Activated CD8-positive, alpha-beta T cell treated with anti-CD3 and anti-CD28 coated beads, Interleukin-2, amount 10 ng/mL, durations not matched to agents 7 days and 5 days (primary cell): ENCODE results near the gene PPP2R5D. TPM values are rescaled to one million over a fixed set of nuclear protein-coding genes. Genes with fewer than 3 reads are reported as not detected.
A peak's percentile ranks its signal among the peaks of the same experiment; 100 is the strongest.
"Not testable (repeated sequence)": the region's sequence is repeated elsewhere in the genome, so short reads cannot be mapped to it uniquely, and the experiment has no call there.

Source experiments
- ATAC-seq: fragments of 150-1000 bp; cut with Tn5 transposase; one replicate; pipeline ENCODE4 v1.10.0; 2021; ENCODE audit warnings: moderate library complexity
- CTCF ChIA-PET: fragments of 350-600 bp; sonication (Branson Sonifier 250); formaldehyde crosslinking; loops from one replicate; lab custom pipeline; 2021; ENCODE audit warnings: antibody characterized with exemption; lab: Charles Lee
- POLR2A ChIA-PET: fragments of 350-600 bp; sonication (Branson Sonifier 250); formaldehyde crosslinking; loops from one replicate; lab custom pipeline; 2021; ENCODE audit warnings: antibody characterized with exemption; lab: Charles Lee
- DNase-seq: peaks from one replicate; pipeline ENCODE4 v3.0.0-alpha.2; 2020
- H3K27ac Mint-ChIP-seq: one replicate; pipeline ENCODE4 v1.8.0; 2021; ENCODE audit warnings: mild to moderate bottlenecking, mixed read lengths
- H3K27me3 Mint-ChIP-seq: one replicate; pipeline ENCODE4 v1.8.0; 2021; ENCODE audit warnings: low read depth, mixed read lengths
- H3K36me3 Mint-ChIP-seq: one replicate; pipeline ENCODE4 v1.8.0; 2021; ENCODE audit warnings: low read depth, mixed read lengths
- H3K4me1 Mint-ChIP-seq: one replicate; pipeline ENCODE4 v1.8.0; 2021; ENCODE audit warnings: low read depth, mixed read lengths
- H3K4me3 Mint-ChIP-seq: one replicate; pipeline ENCODE4 v1.8.0; 2021; ENCODE audit warnings: mild to moderate bottlenecking, mixed read lengths
- H3K9me3 Mint-ChIP-seq: one replicate; pipeline ENCODE4 v1.8.0; 2022; ENCODE audit warnings: mixed read lengths; ENCODE audit not compliant: insufficient read depth
- total RNA-seq, 2 experiments: library from RNA; stranded (reverse); gene quantifications; one replicate each; pipeline ENCODE4 v1.2.3, GENCODE V29; 2021

PPP2R5D gene
- total RNA-seq, 2 experiments from 2014 or later, result 63.1 to 66.5 TPM

DNA sequence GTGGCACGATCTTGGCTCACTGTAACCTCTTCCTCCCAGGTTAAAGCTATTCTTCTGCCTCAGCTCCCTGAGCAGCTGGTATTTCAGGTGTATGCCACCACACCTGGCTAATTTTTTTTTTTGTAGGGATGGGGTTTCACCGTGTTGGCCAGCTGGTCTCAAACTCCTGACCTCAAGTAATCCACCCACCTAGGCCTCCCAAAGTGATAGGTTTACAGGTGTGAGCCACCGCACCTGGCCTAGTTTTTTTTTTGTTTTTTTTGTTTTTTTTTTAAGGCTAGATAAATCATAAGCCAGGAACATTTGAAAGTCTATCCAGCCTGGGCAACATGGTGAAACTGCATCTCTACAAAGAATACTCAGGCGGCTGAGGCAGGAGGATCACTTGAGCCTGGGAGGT, 48.0 kb downstream of the PPP2R5D start:
- ChIA-PET CTCF (interaction anchor here (1.5 kb wide), 1 partner anchor 115 kb away, joined by 3 read pairs; no protein-coding TSS in a partner anchor), POLR2A (interaction anchor here (0.6 to 1.4 kb wide), 2 partner anchors 12 to 35 kb away, joined by 3 to 5 read pairs; no protein-coding TSS in a partner anchor)
- DNase-seq (no peak), ATAC-seq (no peak)
- H3K4me1 Mint-ChIP-seq, result no peaks in the 10 kb centered on the region
- no peak overlapping the region for H3K4me3 Mint-ChIP-seq
- H3K27ac Mint-ChIP-seq, result no peak overlapping the region
- H3K9me3 Mint-ChIP-seq, result no peaks in the 10 kb centered on the region
- peaks cover 50% of the 10 kb centered on the region for H3K36me3 Mint-ChIP-seq
- no peaks in the 10 kb centered on the region for H3K27me3 Mint-ChIP-seq

DNA sequence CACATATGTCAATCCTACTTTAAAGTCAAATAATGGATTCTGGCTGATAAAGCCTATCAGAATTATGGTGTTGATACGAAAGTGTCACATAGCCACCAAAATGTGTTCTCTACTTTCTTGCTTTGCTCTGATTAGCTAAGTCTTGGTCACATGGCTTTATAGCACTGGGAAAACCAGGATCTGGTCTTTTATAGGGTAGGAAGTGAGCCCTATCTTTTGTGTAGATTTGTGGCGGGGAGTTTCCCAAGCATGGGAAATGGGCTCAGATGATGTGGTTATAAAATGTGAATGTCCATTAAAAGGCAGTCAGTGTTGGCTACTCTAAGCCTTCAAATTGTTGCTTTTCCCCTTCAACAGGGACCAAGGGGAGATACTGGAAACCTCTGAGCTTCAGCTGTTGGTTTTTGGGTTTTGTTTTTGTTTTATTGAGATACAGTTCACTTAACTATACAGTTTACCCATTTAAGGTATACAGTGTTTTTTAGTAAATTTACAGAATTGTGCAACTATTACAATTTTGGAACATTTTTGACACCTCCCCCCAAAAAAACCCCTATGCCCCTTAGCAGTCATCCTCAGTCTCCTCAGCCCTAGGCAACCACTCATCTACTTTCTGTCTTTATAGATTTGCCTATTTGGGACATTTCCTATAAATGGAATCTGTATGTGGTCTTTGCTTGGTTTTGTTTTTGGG, 49.3 kb downstream of the PPP2R5D start:
- H3K27me3 Mint-ChIP-seq, result no peaks in the 10 kb centered on the region
- H3K4me3 Mint-ChIP-seq, result no peak overlapping the region
- H3K4me1 Mint-ChIP-seq, result no peaks in the 10 kb centered on the region
- ATAC-seq (no peak), DNase-seq (no peak)
- H3K27ac Mint-ChIP-seq, result no peak overlapping the region
- ChIA-PET POLR2A (interaction anchor here (0.8 to 1.6 kb wide), 2 partner anchors 19 to 49 kb away, joined by 3 to 4 read pairs; partner anchors contain the start of genes KLHDC3 and PPP2R5D), CTCF (interaction anchor here (1.1 to 1.5 kb wide), 3 partner anchors 14 to 114 kb away, joined by 3 to 4 read pairs (median 3); no protein-coding TSS in a partner anchor)
- H3K36me3 Mint-ChIP-seq, result peaks cover 50% of the 10 kb centered on the region
- no peaks in the 10 kb centered on the region for H3K9me3 Mint-ChIP-seq

DNA sequence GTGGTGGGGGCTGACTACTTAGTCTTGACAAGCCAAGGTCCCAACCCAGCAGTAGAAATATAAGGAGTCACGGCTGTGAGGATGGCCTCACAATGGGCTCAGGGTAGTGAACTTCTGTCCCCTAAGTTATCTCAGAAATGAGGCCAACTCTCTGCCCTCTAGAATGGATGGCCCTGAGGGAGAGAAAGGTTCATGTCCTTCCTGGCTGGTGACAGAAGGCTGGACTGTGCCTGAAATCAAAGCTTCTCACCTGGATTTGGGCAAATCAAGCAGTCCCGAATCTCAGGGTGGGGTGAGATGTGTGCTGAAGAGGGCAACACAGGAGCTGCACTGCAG, 49.8 kb downstream of the PPP2R5D start:
- no peaks in the 10 kb centered on the region for H3K4me1 Mint-ChIP-seq
- H3K4me3 Mint-ChIP-seq, result no peak overlapping the region
- no peaks in the 10 kb centered on the region for H3K27me3 Mint-ChIP-seq
- H3K9me3 Mint-ChIP-seq, result no peaks in the 10 kb centered on the region
- peaks cover 50% of the 10 kb centered on the region for H3K36me3 Mint-ChIP-seq
- DNase-seq (no peak), ATAC-seq (no peak)
- ChIA-PET POLR2A (interaction anchor here (0.6 to 1.6 kb wide), 2 partner anchors 50 to 61 kb away, joined by 3 read pairs; partner anchors contain the start of gene PPP2R5D), CTCF (interaction anchor here (1.5 kb wide), 1 partner anchor 14 kb away, joined by 4 read pairs; no protein-coding TSS in a partner anchor)
- H3K27ac Mint-ChIP-seq, result no peak overlapping the region

DNA sequence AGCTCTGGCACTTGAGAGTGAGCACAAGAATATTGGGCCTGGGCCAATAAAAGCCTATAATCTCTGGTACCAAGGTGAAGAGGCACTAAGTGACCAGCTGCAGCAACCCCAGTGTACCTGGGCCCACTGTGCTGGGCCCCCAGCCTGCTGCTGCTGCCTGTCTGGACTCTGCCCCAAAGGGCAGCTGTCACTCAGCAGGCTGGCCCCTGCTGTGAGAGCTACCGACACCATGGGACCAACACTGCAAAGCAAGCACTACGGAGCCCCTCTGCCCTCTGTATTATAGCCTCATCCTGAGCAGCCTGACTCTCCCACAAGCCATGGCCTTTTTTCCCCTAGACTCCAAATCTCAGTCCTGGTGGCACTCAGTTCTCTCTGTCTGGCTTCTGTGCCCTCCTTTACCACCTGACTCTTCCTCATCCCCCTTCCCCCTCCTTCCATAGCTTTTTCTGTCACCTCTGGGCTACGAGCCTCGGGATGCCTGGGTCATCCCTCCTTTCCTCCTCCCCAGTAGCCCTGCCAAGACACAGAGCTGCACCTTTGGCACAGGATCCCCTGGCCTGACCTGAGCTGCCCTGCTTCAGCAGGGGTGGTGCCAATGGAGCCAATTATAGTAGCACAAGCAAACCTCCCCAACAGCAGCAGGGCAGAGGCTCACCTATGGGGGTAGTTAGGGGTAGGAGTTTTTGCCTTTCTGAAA, 51.3 kb downstream of the PPP2R5D start:
- H3K36me3 Mint-ChIP-seq, result peaks cover 45% of the 10 kb centered on the region
- no peak for ATAC-seq

DNA sequence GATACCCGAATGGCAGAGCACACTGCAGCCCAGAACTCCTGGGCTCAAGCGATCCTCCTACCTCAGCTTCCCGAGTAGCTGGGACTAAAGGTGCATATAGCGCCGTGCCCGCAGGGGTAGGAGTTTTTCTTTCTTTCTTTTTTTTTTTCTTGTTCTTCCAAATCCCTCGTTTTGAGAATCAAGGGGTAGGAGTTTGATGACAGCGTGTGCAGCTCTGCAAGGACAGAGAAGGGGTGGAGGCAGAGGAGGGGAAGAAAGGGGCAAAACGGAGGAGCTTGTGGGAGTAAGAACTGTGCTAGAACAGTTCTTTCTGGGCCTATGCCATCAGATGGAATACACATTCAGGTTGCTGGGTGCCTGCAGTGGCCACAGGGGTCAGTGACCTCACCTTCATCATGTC, 52.3 kb downstream of the PPP2R5D start:
- CTCF ChIA-PET, result no interaction called here
- POLR2A ChIA-PET, result no interaction called here
- Mint-ChIP-seq H3K27me3 (no peaks in the 10 kb centered on the region), H3K4me3 (no peak overlapping the region), H3K4me1 (no peaks in the 10 kb centered on the region), H3K27ac (no peak overlapping the region), H3K9me3 (no peaks in the 10 kb centered on the region), H3K36me3 (peaks cover 41% of the 10 kb centered on the region)
- no peak for ATAC-seq
- DNase-seq, result no peak

More for the DNA sequence above, 51.3 kb downstream of the PPP2R5D start:
- Mint-ChIP-seq H3K4me3 (no peak overlapping the region), H3K9me3 (no peaks in the 10 kb centered on the region), H3K27ac (peak overlapping the region; percentile 64), H3K27me3 (no peaks in the 10 kb centered on the region), H3K4me1 (no peaks in the 10 kb centered on the region)
- no peak for DNase-seq
- ChIA-PET POLR2A (interaction anchor here (1.6 kb wide), 1 partner anchor 51 kb away, joined by 3 read pairs; the partner anchor contains the start of gene PPP2R5D), CTCF (no interaction called here)

DNA sequence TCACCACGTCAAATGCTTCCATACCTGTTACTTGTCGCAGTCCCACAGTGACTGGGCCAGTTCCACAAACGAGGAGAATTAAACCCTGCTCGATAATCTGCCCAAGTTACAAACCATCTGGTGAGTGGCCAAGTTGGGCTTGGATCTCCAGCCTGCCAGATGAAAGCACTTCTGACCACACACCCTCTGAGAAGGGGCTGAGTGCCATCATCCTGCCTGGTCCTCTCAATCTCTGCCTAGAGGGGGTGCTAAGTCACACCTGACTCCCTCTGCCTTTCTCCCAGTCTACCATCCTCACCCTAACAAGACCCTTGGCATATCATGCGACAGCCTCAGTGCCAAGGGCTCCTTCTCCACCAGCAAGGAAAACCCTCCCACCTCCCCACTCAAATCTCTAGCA, 52.8 kb downstream of the PPP2R5D start:
- ChIA-PET POLR2A (no interaction called here), CTCF (interaction anchor here (1.5 kb wide), 1 partner anchor 106 kb away, joined by 3 read pairs; no protein-coding TSS in a partner anchor)
- no peak for ATAC-seq
- H3K27me3 Mint-ChIP-seq, result no peaks in the 10 kb centered on the region
- H3K27ac Mint-ChIP-seq, result peak overlapping the region; percentile 57
- H3K36me3 Mint-ChIP-seq, result peaks cover 38% of the 10 kb centered on the region
- H3K4me3 Mint-ChIP-seq, result no peak overlapping the region
- H3K4me1 Mint-ChIP-seq, result no peaks in the 10 kb centered on the region
- DNase-seq, result no peak
- H3K9me3 Mint-ChIP-seq, result no peaks in the 10 kb centered on the region

DNA sequence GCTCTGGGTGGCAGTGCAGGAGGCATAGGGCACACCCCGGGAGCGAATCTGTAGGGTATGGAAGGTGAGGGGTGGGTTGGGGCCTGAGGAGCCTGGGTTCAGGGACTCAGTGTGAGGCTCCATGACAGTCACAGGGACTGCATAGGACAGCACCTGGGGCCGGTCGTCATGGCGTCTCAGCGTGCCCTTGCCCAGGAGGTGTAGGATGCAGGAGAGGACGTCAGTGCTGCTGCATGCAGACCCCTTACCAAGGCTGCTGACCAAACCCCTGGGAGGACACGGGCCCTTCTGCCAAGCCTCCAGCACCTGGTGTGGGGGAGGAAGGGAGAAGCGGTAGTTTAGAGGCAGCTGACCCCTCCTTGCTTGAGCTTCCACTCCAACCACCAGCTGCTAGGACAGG, 53.3 kb downstream of the PPP2R5D start:
- DNase-seq, result no peak
- Mint-ChIP-seq H3K27ac (peak overlapping the region; percentile 57), H3K9me3 (no peaks in the 10 kb centered on the region), H3K4me3 (no peak overlapping the region), H3K27me3 (no peaks in the 10 kb centered on the region), H3K4me1 (no peaks in the 10 kb centered on the region), H3K36me3 (peaks cover 40% of the 10 kb centered on the region)
- no peak for ATAC-seq
- POLR2A ChIA-PET, result no interaction called here
- CTCF ChIA-PET, result interaction anchor here (1.5 kb wide), 1 partner anchor 106 kb away, joined by 3 read pairs; no protein-coding TSS in a partner anchor

DNA sequence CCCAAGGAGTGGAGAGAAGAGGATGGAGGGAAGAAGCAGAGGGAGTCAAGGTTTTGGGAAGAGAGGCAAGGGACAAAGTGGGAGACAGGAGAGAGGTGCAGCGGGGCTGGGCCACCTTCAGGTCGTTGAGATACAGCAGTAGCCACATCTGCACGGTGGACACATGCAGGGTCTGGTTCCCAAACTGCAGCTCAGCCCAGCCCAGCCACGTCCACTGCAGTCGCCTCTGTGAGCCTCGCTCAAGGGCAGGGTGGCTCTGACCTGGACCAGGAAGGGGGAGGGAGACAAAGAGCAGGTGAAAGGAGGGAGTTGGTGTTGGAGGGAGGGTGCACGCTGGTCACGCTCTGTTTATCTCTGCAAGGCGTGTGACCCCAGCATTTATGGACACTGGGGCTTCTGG, 54.4 kb downstream of the PPP2R5D start:
- Mint-ChIP-seq H3K27me3 (no peaks in the 10 kb centered on the region), H3K9me3 (no peaks in the 10 kb centered on the region), H3K4me1 (no peaks in the 10 kb centered on the region), H3K36me3 (peaks cover 40% of the 10 kb centered on the region), H3K4me3 (no peak overlapping the region), H3K27ac (peak overlapping the region; percentile 23)
- CTCF ChIA-PET, result interaction anchor here (1.5 kb wide), 1 partner anchor 105 kb away, joined by 3 read pairs; no protein-coding TSS in a partner anchor
- POLR2A ChIA-PET, result no interaction called here
- ATAC-seq, result no peak
- DNase-seq, result no peak

DNA sequence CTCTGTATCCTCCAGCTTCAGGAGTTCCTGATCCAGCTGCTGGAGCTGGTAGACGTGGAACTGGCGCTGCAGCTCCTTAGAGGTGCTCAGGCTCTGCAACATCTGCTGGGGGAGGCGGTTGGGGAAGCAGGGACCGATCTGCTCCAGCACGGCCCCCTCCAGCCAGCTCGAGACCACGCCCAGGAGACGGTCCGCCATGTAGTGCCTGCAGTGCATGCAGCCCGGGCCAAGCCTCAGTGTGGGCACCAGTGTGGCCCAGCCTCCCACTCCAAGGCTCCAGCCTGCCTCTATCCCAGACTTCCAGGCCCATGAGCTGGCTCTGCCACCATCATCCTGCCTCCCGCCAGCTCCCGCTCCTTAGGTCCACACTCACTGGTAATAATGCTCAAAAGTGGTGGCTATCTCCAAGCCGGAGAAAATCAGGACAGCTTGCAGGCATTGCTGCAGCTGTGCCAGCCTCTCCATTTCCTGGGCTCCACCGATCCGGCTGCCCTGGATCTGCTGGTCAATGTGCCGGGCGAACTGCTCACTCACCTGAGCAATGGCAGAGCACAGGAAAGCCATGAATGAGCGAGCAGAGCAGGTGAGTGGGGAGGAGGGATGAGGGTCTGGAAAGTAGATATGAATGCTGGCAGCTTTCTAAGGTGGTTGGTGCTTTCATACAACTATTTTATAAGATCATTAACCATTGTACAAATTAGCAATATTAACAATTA, 56.3 kb downstream of the PPP2R5D start:
- Mint-ChIP-seq H3K4me3 (no peak overlapping the region), H3K9me3 (no peaks in the 10 kb centered on the region), H3K27ac (no peak overlapping the region), H3K36me3 (peaks cover 34% of the 10 kb centered on the region), H3K4me1 (no peaks in the 10 kb centered on the region), H3K27me3 (no peaks in the 10 kb centered on the region)
- CTCF ChIA-PET, result no interaction called here
- POLR2A ChIA-PET, result interaction anchor here (1.4 kb wide), 1 partner anchor 13 kb away, joined by 3 read pairs; the partner anchor contains the start of gene CUL7
- DNase-seq (no peak), ATAC-seq (no peak)

DNA sequence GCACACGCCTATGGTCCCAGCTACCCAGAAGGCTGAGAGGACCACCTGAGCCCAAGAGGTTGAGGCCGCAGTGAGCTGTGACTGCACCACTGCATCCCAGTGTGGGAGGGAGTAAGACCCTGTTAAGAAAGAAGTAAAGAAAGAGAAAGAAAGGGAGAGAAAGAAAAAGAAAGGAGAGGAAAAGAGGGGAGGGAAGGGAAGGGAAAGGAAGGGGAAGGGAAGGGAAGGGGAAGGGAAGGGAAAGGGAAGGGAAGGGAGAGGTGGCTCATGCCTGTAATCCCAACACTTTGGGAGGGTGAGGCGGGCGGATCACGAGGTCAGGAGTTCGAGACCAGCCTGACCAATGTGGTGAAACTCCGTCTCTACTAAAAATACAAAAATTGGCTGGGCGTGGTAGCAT, 57.1 kb downstream of the PPP2R5D start:
- H3K4me3 Mint-ChIP-seq, H3K4me1 Mint-ChIP-seq, ATAC-seq, H3K27me3 Mint-ChIP-seq, H3K9me3 Mint-ChIP-seq, H3K27ac Mint-ChIP-seq, DNase-seq, CTCF ChIA-PET: not testable (repeated sequence)
- peaks cover 32% of the 10 kb centered on the region for H3K36me3 Mint-ChIP-seq
- POLR2A ChIA-PET, result interaction anchor here (1.6 kb wide), 1 partner anchor 12 kb away, joined by 5 read pairs; the partner anchor contains the start of gene CUL7

DNA sequence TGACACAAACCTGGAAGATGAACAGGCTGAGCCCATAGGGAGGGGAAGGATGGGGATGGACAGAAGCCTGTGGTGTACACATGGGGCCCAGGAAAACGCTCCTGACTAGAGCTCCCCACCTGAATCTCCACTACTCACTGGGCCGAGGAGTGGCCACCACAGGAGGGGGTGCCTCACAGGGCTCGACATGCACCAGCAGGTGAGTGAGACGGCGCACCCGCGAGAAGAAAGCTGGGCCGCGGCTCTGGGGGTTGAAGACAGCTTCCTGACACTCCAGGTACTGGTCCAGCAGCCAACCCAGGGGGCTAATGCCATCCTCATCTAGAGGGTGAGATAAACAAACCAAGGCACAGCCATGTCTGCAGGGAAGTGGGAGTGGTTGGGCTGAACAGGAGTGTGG, 58.9 kb downstream of the PPP2R5D start:
- no peaks in the 10 kb centered on the region for H3K4me1 Mint-ChIP-seq
- ATAC-seq (no peak), DNase-seq (no peak)
- no peaks in the 10 kb centered on the region for H3K27me3 Mint-ChIP-seq
- POLR2A ChIA-PET, result no interaction called here
- CTCF ChIA-PET, result no interaction called here
- H3K4me3 Mint-ChIP-seq, result no peak overlapping the region
- no peak overlapping the region for H3K27ac Mint-ChIP-seq
- H3K9me3 Mint-ChIP-seq, result no peaks in the 10 kb centered on the region
- H3K36me3 Mint-ChIP-seq, result peaks cover 21% of the 10 kb centered on the region
